Common myeloid progenitor, CD34-positive (primary cell): ENCODE data around the gene SLC45A3.

Experiments
- CTCF ChIA-PET: fragments of 350-600 bp; sonication (Branson Sonifier 250); formaldehyde crosslinking; loops from one replicate; lab custom pipeline; 2021; ENCODE audit warnings: antibody characterized with exemption; lab: Charles Lee
- POLR2A ChIA-PET: fragments of 350-600 bp; sonication (Branson Sonifier 250); formaldehyde crosslinking; loops from one replicate; lab custom pipeline; 2021; ENCODE audit warnings: antibody characterized with exemption; lab: Charles Lee
- DNase-seq, 3 donors: peaks; one replicate each; pipeline versions ENCODE4 v3.0.0 to v3.0.0-alpha.2; 2013
- H3K27ac ChIP-seq, 2 experiments: 1 replicate in 1 of 2; 2 replicates in 1 of 2; pipeline ENCODE4 v1.7.0; 2013; ENCODE audit warnings: inconsistent platforms in 2 of 2, low read length in 2 of 2, mild to moderate bottlenecking in 2 of 2, low read depth in 1 of 2, moderate library complexity in 1 of 2; ENCODE audit not compliant: severe bottlenecking in 2 of 2, insufficient read depth in 1 of 2, poor library complexity in 1 of 2
- H3K27me3 ChIP-seq, 5 experiments: replicated peaks in 2 of 5; 1 replicate in 3 of 5; 2 replicates in 2 of 5; pipeline versions ENCODE4 v1.6.1 to v1.7.0; 2013; ENCODE audit warnings: low read length in 4 of 5, mild to moderate bottlenecking in 2 of 5, moderate library complexity in 2 of 5, inconsistent platforms in 1 of 5; ENCODE audit not compliant: insufficient read depth in 5 of 5, control insufficient read depth in 4 of 5
- H3K36me3 ChIP-seq, 4 experiments: 1 replicate in 2 of 4; 2 replicates in 2 of 4; pipeline versions ENCODE4 v1.6.1 to v1.7.0; 2013; ENCODE audit warnings: low read length in 3 of 4, control low read depth in 1 of 4, mild to moderate bottlenecking in 1 of 4; ENCODE audit not compliant: control insufficient read depth in 4 of 4, insufficient read depth in 4 of 4
- H3K4me1 ChIP-seq, 4 experiments: 1 replicate in 3 of 4; 2 replicates in 1 of 4; pipeline versions ENCODE4 v1.6.1 to v1.7.1; 2013; ENCODE audit warnings: low read length in 3 of 4, mild to moderate bottlenecking in 3 of 4, control low read depth in 1 of 4, inconsistent platforms in 1 of 4, moderate library complexity in 1 of 4; ENCODE audit not compliant: control insufficient read depth in 4 of 4, insufficient read depth in 4 of 4; ENCODE audit errors: control extremely low read depth in 1 of 4
- H3K4me3 ChIP-seq, 7 experiments: 1 replicate in 4 of 7; 2 replicates in 3 of 7; pipeline versions ENCODE4 v1.5.1 to v1.7.0; 2013; ENCODE audit warnings: mild to moderate bottlenecking in 7 of 7, low read length in 6 of 7, moderate library complexity in 6 of 7, inconsistent platforms in 2 of 7, low read depth in 2 of 7, control low read depth in 1 of 7; ENCODE audit not compliant: insufficient read depth in 4 of 7, control insufficient read depth in 1 of 7; ENCODE audit errors: extremely low read depth in 1 of 7
- H3K9me3 ChIP-seq, 5 experiments: 1 replicate in 4 of 5; 2 replicates in 1 of 5; pipeline versions ENCODE4 v1.6.1 to v1.7.1; 2013; ENCODE audit warnings: low read length in 4 of 5, mild to moderate bottlenecking in 2 of 5, inconsistent platforms in 1 of 5, low read depth in 1 of 5, moderate library complexity in 1 of 5; ENCODE audit not compliant: control insufficient read depth in 4 of 5, insufficient read depth in 2 of 5; ENCODE audit errors: control extremely low read depth in 1 of 5
- WGBS: methylation state at CpG from one replicate; pipeline ENCODE4 v1.1.5; 2013; ENCODE audit not compliant: insufficient coverage; 5-methylcytosine and 5-hydroxymethylcytosine counted together

SLC45A3 gene

GRCh38 chr1:205633421-205633976, 46.8 kb downstream of the SLC45A3 start:
- Histone ChIP-seq H3K4me3 (no peak overlapping the region), H3K27me3 (no peaks in the 10 kb centered on the region), H3K36me3 (no peaks in the 10 kb centered on the region), H3K4me1 (peaks cover 8 to 25% (median 20%) of the 10 kb centered on the region in 4 experiments), H3K27ac (no peak overlapping the region), H3K9me3 (no peaks in the 10 kb centered on the region)
- DNase-seq: no peak
- 78% methylated on average over 3 of the region's 6 CpGs for WGBS
- CTCF ChIA-PET: interaction anchor here (0.8 to 9.7 kb wide), 7 partner anchors 10 to 108 kb away, joined by 3 to 195 read pairs (median 17); no protein-coding TSS in a partner anchor
- POLR2A ChIA-PET: interaction anchor here (2.7 kb wide), 1 partner anchor 42 kb away, joined by 19 read pairs; no protein-coding TSS in a partner anchor

DNA sequence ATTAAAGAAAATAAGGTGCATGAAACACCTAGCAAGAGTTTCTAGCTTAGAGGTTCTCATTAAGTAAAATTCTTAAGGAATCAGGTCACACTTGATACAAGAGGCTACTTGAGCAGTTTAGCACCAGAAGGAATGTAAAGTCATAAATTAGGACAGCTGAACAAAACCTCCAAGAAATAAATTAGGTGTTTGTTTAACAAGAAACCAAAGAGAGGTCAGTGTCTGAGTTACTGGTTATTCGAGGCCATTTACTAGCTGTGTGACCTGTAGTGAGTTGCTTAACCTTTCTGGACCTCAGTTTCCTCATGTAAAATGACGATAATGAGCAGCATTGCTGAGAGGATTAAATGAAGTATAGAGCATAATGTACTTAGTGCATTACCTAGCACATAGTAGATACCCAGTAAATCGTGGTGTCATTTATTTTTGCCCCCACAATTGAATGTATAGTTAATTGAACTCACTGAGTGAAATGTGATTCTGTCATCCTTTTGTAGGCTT, 47.6 kb downstream of the SLC45A3 start:
- Histone ChIP-seq H3K36me3 (peaks cover 0 to 3% (median 0%) of the 10 kb centered on the region in 4 experiments), H3K9me3 (no peaks in the 10 kb centered on the region), H3K4me3 (peak overlapping the region in 6 of 7 experiments; percentile 80 to 95 (median 90)), H3K27ac (peak overlapping the region; percentile 64 to 92), H3K4me1 (peaks cover 8 to 25% (median 21%) of the 10 kb centered on the region in 4 experiments), H3K27me3 (no peaks in the 10 kb centered on the region)
- peak in 2 of 3 donors; percentile 7 to 11 for DNase-seq
- POLR2A ChIA-PET: interaction anchor here (2.0 to 2.7 kb wide), 3 partner anchors 39 to 44 kb away, joined by 9 to 19 read pairs (median 17); no protein-coding TSS in a partner anchor
- CTCF ChIA-PET: interaction anchor here (0.8 to 9.7 kb wide), 18 partner anchors 9 to 111 kb away, joined by 3 to 195 read pairs (median 4); no protein-coding TSS in a partner anchor
- WGBS: 100% methylated on average over 1 of the region's 3 CpGs

DNA sequence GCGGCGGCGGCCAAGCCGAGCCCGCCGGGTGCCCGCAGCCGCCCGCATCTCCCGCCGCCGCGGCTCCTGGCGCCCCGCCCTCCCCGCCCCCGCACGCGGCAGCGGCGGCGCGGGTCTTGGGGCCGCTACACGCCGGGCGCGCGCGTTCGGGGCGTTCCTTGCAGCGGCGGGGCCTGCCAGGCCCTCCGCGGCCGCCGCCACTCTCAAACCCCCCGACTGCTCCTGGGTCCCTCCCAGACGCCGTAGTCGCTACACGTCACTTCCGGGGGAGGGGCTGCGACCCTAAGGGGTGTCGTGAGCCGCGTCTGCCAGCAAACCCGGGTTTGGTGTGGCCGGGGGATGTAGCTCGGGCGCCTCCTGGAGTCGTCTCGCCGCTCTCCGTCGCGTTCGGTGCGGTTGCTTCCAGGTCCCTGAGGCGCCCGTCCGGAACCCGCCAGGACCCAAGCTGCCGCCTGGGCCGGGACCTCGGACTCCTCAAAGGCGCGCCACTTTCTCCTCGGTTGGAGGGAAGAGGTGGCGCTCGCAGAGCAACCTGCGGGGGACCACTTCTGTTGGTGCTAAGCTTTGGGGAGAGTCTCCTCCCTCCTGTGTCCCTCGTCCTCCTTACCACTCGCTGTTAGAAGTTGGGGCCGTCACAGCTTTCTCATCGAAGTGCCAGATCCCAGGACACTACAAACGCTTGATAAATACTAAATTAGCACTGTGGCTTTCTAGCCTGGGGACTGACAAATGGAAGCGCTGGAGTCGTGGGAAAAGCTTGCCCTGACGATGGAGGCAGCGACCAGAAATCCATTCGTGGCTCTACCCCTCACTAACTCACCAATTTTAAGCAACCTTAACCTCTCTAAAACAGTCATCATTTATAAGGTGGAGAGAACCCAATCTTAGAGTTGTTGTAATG, 48.3 kb downstream of the SLC45A3 start, which contains the start of gene ELK4:
Gene ELK4 (minus strand): TSS at position 244 of the 901 bp plus-strand sequence. CDS start 8,129 bp downstream, outside the sequence.
- Histone ChIP-seq H3K9me3 (no peaks in the 10 kb centered on the region), H3K4me1 (peaks cover 8 to 25% (median 21%) of the 10 kb centered on the region in 4 experiments), H3K36me3 (peaks cover 0 to 5% (median under 1%) of the 10 kb centered on the region in 4 experiments), H3K27me3 (no peaks in the 10 kb centered on the region), H3K4me3 (peak within 1 kb of the TSS; percentile 67 to 95 (median 90)), H3K27ac (peak within 1 kb of the TSS; percentile 80 to 92)
- CTCF ChIA-PET: interaction anchor here (0.8 to 9.7 kb wide), 18 partner anchors 9 to 110 kb away, joined by 3 to 195 read pairs (median 4); no protein-coding TSS in a partner anchor
- WGBS: 0% methylated on average over 52 of the region's 83 CpGs
- DNase-seq: peak; percentile 99 to 100 (median 99)
- POLR2A ChIA-PET: interaction anchor here (0.7 to 2.7 kb wide), 4 partner anchors 38 to 146 kb away, joined by 4 to 19 read pairs (median 13); no protein-coding TSS in a partner anchor

- ChIA-PET POLR2A (interaction anchor here (0.5 to 2.7 kb wide), 5 partner anchors 10 to 114 kb away, joined by 3 to 19 read pairs (median 9); no protein-coding TSS in a partner anchor), CTCF (interaction anchor here (0.8 to 9.7 kb wide), 15 partner anchors 8 to 109 kb away, joined by 3 to 195 read pairs (median 5); no protein-coding TSS in a partner anchor)
- peak overlapping the region; percentile 80 to 92 for H3K27ac ChIP-seq
- H3K4me1 ChIP-seq: peaks cover 8 to 32% (median 24%) of the 10 kb centered on the region in 4 experiments
- peaks cover 0 to 5% (median under 1%) of the 10 kb centered on the region in 4 experiments for H3K36me3 ChIP-seq
- H3K27me3 ChIP-seq: no peaks in the 10 kb centered on the region
- peak overlapping the region; percentile 67 to 95 (median 90) for H3K4me3 ChIP-seq
- peak; percentile 88 to 95 (median 94) for DNase-seq
- under 1% methylated on average over 60 of the region's 81 CpGs for WGBS
- no peaks in the 10 kb centered on the region for H3K9me3 ChIP-seq
Measured at GRCh38 chr1:205631010-205631767, 49.1 kb downstream of the SLC45A3 start.

DNA sequence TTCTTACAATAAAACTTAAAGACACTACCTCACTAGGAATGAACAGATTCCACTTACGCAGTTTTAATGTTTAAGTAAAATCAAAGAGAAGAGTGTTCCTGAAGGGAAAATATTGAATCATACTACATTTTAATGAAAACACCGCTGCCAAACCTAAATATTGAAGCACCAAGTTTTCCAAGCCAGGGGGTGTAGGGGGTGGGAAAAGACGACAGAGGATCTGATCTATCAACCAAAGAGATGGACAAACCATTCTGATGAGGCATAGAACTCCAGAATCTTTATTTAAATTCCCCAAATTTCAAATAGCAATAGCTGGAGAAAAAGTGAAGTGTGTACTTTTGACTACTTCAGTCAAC, 49.7 kb downstream of the SLC45A3 start:
- ChIA-PET CTCF (interaction anchor here (0.8 to 9.7 kb wide), 5 partner anchors 17 to 105 kb away, joined by 4 to 195 read pairs (median 17); no protein-coding TSS in a partner anchor), POLR2A (interaction anchor here (0.5 to 2.7 kb wide), 4 partner anchors 11 to 115 kb away, joined by 3 to 19 read pairs (median 10); no protein-coding TSS in a partner anchor)
- Histone ChIP-seq H3K4me3 (peak overlapping the region; percentile 67 to 95 (median 90)), H3K27ac (peak overlapping the region; percentile 80 to 92), H3K9me3 (no peaks in the 10 kb centered on the region), H3K36me3 (peaks cover 0 to 5% (median under 1%) of the 10 kb centered on the region in 4 experiments), H3K27me3 (no peaks in the 10 kb centered on the region), H3K4me1 (peaks cover 8 to 36% (median 26%) of the 10 kb centered on the region in 4 experiments)
- no peak for DNase-seq
- WGBS: no CpG with 5 or more reads among the region's 3 CpGs
